CD14-positive monocyte (primary cell): Measurements from ENCODE around the gene DTNBP1. TPM values are rescaled to one million over a fixed set of nuclear protein-coding genes. Genes with fewer than 3 reads are reported as not detected.
A peak's percentile ranks its signal among the peaks of the same experiment; 100 is the strongest.

ENCODE experiments used
- DNase-seq, 3 donors: peaks; one replicate each; pipeline ENCODE4 v3.0.0-alpha.2; 2011 to 2022
- H2AFZ ChIP-seq: 2 replicates; pipeline ENCODE4 v1.6.0; 2012; ENCODE audit warnings: mild to moderate bottlenecking, low read depth, low read length, inconsistent platforms; ENCODE audit not compliant: insufficient read depth, poor library complexity, severe bottlenecking
- H3K27ac ChIP-seq, 2 donors: 1 replicate in 1 of 2; 2 replicates in 1 of 2; pipeline ENCODE4 v1.5.1; 2012 to 2013; ENCODE audit warnings: low read length in 2 of 2, control low read depth in 1 of 2, inconsistent platforms in 1 of 2, low read depth in 1 of 2, mild to moderate bottlenecking in 1 of 2
- H3K27me3 ChIP-seq, 2 donors: one replicate each; pipeline versions ENCODE4 v1.6.0 to v1.6.1; 2011 to 2013; ENCODE audit warnings: low read length in 2 of 2; ENCODE audit not compliant: control insufficient read depth in 2 of 2, insufficient read depth in 2 of 2
- H3K36me3 ChIP-seq, 2 donors: replicated peaks in 1 of 2; 1 replicate in 1 of 2; 2 replicates in 1 of 2; pipeline versions ENCODE4 v1.5.1 to v1.6.1; 2012 to 2013; ENCODE audit warnings: low read length in 2 of 2, control low read depth in 1 of 2, inconsistent platforms in 1 of 2, mild to moderate bottlenecking in 1 of 2; ENCODE audit not compliant: insufficient read depth in 2 of 2, control insufficient read depth in 1 of 2
- H3K4me1 ChIP-seq, 2 donors: 1 replicate in 1 of 2; 2 replicates in 1 of 2; pipeline versions ENCODE4 v1.5.1 to v1.6.1; 2012 to 2013; ENCODE audit warnings: low read length in 2 of 2, control low read depth in 1 of 2, inconsistent platforms in 1 of 2, mild to moderate bottlenecking in 1 of 2, moderate library complexity in 1 of 2; ENCODE audit not compliant: insufficient read depth in 2 of 2, control insufficient read depth in 1 of 2
- H3K4me2 ChIP-seq: replicated peaks from 2 replicates; pipeline ENCODE3; 2012; ENCODE audit warnings: low read length, moderate library complexity, mild to moderate bottlenecking; ENCODE audit not compliant: poor library complexity, severe bottlenecking; ENCODE audit errors: extremely low read depth
- H3K4me3 ChIP-seq, 3 experiments: fragments of 200-600 bp in 1 of 3; sonication (generic) in 1 of 3; replicated peaks in 1 of 3; 1 replicate in 2 of 3; 2 replicates in 1 of 3; pipeline ENCODE4 v1.5.1; 2011 to 2013; ENCODE audit warnings: low read length in 3 of 3, mild to moderate bottlenecking in 3 of 3, control low read depth in 2 of 3, low read depth in 2 of 3, inconsistent platforms in 1 of 3, moderate library complexity in 1 of 3
- H3K79me2 ChIP-seq: 2 replicates; pipeline ENCODE4 v1.6.0; 2012; ENCODE audit warnings: mild to moderate bottlenecking, control low read depth, inconsistent platforms, low read length, moderate library complexity; ENCODE audit not compliant: insufficient read depth
- H3K9ac ChIP-seq: 2 replicates; pipeline ENCODE4 v1.6.0; 2017; ENCODE audit warnings: low read length, mild to moderate bottlenecking; ENCODE audit not compliant: insufficient read depth, poor library complexity, severe bottlenecking
- H3K9me3 ChIP-seq, 2 donors: replicated peaks in 1 of 2; 1 replicate in 1 of 2; 2 replicates in 1 of 2; pipeline versions ENCODE4 v1.5.1 to v1.6.1; 2012 to 2013; ENCODE audit warnings: low read length in 2 of 2, control low read depth in 1 of 2; ENCODE audit not compliant: control insufficient read depth in 1 of 2, insufficient read depth in 1 of 2
- H4K20me1 ChIP-seq: 2 replicates; pipeline ENCODE4 v1.6.0; 2012; ENCODE audit warnings: mild to moderate bottlenecking, low read length, control low read depth, moderate library complexity; ENCODE audit not compliant: insufficient read depth
- H3K27ac Mint-ChIP-seq, 7 donors: one replicate each; pipeline ENCODE4 v1.8.0; 2020; ENCODE audit warnings: mild to moderate bottlenecking in 7 of 7, mixed read lengths in 7 of 7, moderate library complexity in 6 of 7, inconsistent platforms in 2 of 7
- H3K27me3 Mint-ChIP-seq, 3 donors: one replicate each; pipeline ENCODE4 v1.8.0; 2021 to 2022; ENCODE audit warnings: low read depth in 3 of 3, mild to moderate bottlenecking in 3 of 3, mixed read lengths in 3 of 3, moderate library complexity in 3 of 3, inconsistent platforms in 1 of 3
- H3K36me3 Mint-ChIP-seq, 2 donors: one replicate each; pipeline ENCODE4 v1.8.0; 2020; ENCODE audit warnings: mixed read lengths in 2 of 2, inconsistent platforms in 1 of 2, mild to moderate bottlenecking in 1 of 2
- H3K4me1 Mint-ChIP-seq: one replicate; pipeline ENCODE4 v1.8.0; 2020; ENCODE audit warnings: mild to moderate bottlenecking, mixed read lengths
- H3K4me3 Mint-ChIP-seq, 2 donors: one replicate each; pipeline ENCODE4 v1.8.0; 2020; ENCODE audit warnings: mild to moderate bottlenecking in 2 of 2, mixed read lengths in 2 of 2, moderate library complexity in 1 of 2
- H3K9me3 Mint-ChIP-seq, 7 donors: one replicate each; pipeline ENCODE4 v1.8.0; 2020 to 2022; ENCODE audit warnings: mixed read lengths in 7 of 7, mild to moderate bottlenecking in 6 of 7, moderate library complexity in 6 of 7, inconsistent platforms in 2 of 7
- WGBS: methylation state at CpG from one replicate; pipeline ENCODE4 v1.1.5; 2013; ENCODE audit warnings: missing lambda C conversion rate; ENCODE audit not compliant: insufficient coverage; 5-methylcytosine and 5-hydroxymethylcytosine counted together
- intact Hi-C, 2 donors: fragments of 100-400 bp; cut with micrococcal nuclease; formaldehyde crosslinking; loops; one replicate each; pipeline versions ENCODE4 v1.15.0 to v1.15.1; 2023
- polyA plus RNA-seq, 3 donors: library from polyadenylated mRNA; depleted of rRNA in 1 of 3; unstranded in 2 of 3; stranded (reverse) in 1 of 3; fragments of 300-500 nt in 2 of 3; fragments of >200 nt in 1 of 3; fragmentation: Illumina TruSeq in 2 of 3; gene quantifications; 1 replicate in 2 of 3; 2 replicates in 1 of 3; pipeline ENCODE4 v1.2.3, GENCODE V29; 2012 to 2021
- TF ChIP-seq, protein P1 (sequence below): fragments of 200-600 bp; IDR thresholded peaks from one replicate; pipeline ENCODE4 v1.8.0; 2022; ENCODE audit warnings: antibody characterized with exemption, mild to moderate bottlenecking

The DTNBP1 gene
- polyA plus RNA-seq, 3 donors = 19.7 to 26.9 (median 20.5) TPM

DNA sequence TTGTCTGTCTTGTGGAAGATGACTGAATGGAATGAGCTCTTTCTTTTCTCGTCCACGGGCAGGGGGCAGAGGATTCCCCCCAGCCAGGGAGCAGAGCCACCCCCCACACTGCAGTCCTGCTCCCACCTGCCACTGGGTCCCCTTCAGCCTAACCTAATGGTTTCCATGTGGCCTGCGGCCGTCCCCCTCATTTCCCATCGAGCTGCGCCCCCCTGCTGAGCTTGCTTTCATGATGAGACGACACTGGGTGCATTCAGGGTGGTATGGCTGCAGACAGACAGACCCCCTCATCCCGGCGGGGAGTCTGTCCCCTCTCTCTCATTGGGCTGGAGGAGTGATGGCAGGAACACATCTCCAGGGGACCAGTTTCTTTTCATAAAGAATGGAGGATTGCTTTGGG is 140.8 kb downstream of the DTNBP1 start:
- H3K4me1 Mint-ChIP-seq = peaks cover 13% of the 10 kb centered on the region
- H3K27ac Mint-ChIP-seq = peak overlapping the region; percentile 27 to 82 (median 66)
- Histone ChIP-seq H3K27ac (peak overlapping the region; percentile 1 to 57), H3K9ac (no peak overlapping the region), H3K4me1 (peaks cover 0 to 8% of the 10 kb centered on the region in 2 donors), H3K79me2 (no peaks in the 10 kb centered on the region), H2AFZ (no peak overlapping the region), H3K9me3 (no peaks in the 10 kb centered on the region), H3K4me2 (no peak overlapping the region), H4K20me1 (peaks cover 67% of the 10 kb centered on the region), H3K4me3 (no peak overlapping the region), H3K36me3 (peaks cover 83 to 98% of the 10 kb centered on the region in 2 donors), H3K27me3 (no peaks in the 10 kb centered on the region)
- peaks cover 85 to 94% of the 10 kb centered on the region in 2 donors for H3K36me3 Mint-ChIP-seq
- 80% methylated on average over 1 of the region's 9 CpGs for WGBS
- no peak overlapping the region for H3K4me3 Mint-ChIP-seq
- TF ChIP-seq, protein P1, sequence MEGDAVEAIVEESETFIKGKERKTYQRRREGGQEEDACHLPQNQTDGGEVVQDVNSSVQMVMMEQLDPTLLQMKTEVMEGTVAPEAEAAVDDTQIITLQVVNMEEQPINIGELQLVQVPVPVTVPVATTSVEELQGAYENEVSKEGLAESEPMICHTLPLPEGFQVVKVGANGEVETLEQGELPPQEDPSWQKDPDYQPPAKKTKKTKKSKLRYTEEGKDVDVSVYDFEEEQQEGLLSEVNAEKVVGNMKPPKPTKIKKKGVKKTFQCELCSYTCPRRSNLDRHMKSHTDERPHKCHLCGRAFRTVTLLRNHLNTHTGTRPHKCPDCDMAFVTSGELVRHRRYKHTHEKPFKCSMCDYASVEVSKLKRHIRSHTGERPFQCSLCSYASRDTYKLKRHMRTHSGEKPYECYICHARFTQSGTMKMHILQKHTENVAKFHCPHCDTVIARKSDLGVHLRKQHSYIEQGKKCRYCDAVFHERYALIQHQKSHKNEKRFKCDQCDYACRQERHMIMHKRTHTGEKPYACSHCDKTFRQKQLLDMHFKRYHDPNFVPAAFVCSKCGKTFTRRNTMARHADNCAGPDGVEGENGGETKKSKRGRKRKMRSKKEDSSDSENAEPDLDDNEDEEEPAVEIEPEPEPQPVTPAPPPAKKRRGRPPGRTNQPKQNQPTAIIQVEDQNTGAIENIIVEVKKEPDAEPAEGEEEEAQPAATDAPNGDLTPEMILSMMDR = no peak
- peaks cover 0 to 4% (median 2%) of the 10 kb centered on the region in 7 donors for H3K9me3 Mint-ChIP-seq
- intact Hi-C loops = no loop called here
- DNase-seq = no peak
- H3K27me3 Mint-ChIP-seq = peaks cover 0 to 2% (median 2%) of the 10 kb centered on the region in 3 donors

DNA sequence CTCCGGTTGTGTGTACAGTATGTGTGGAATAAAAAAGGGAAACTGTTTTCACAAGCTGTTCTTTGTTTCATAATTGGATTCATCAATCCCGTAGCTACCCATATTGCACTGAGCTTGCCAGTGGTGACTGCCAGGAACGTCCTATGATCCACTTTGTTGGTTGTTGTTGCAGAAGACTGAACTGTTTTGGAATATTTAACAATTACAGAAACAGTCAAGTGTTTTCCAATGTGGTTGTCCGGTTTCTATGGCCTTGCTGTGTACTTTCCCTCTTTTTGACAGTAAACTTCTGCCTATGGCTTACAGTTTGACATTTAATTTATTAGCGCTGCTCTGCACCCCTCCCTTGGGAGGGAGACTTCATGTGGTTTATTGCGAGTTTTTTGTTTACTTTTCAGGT is 141.2 kb downstream of the DTNBP1 start:
- intact Hi-C loops = no loop called here
- WGBS = 50% methylated on average over 1 of the region's 6 CpGs
- H3K4me2 ChIP-seq = no peak overlapping the region
- Mint-ChIP-seq H3K4me1 (peaks cover 13% of the 10 kb centered on the region), H3K4me3 (no peak overlapping the region), H3K27me3 (peaks cover 0 to 2% (median 2%) of the 10 kb centered on the region in 3 donors), H3K9me3 (peaks cover 0 to 4% (median 2%) of the 10 kb centered on the region in 7 donors), H3K27ac (peak overlapping the region in 5 of 7 donors; percentile 1 to 82 (median 38)), H3K36me3 (peaks cover 86 to 98% of the 10 kb centered on the region in 2 donors)
- no peak for DNase-seq
- no peak overlapping the region for H2AFZ ChIP-seq
- TF ChIP-seq, protein P1 = no peak
- H3K9ac ChIP-seq = no peak overlapping the region
- no peaks in the 10 kb centered on the region for H3K79me2 ChIP-seq
- H3K4me1 ChIP-seq = peaks cover 0 to 8% of the 10 kb centered on the region in 2 donors
- H3K27ac ChIP-seq = peak overlapping the region in 1 of 2 donors; percentile 57
- peaks cover 71% of the 10 kb centered on the region for H4K20me1 ChIP-seq
- H3K27me3 ChIP-seq = no peaks in the 10 kb centered on the region
- H3K36me3 ChIP-seq = peaks cover 87 to 100% of the 10 kb centered on the region in 2 donors
- H3K4me3 ChIP-seq = no peak overlapping the region
- no peaks in the 10 kb centered on the region for H3K9me3 ChIP-seq
